HT-29 (cell line): ENCODE data around the gene HOXC4. TPM values are rescaled to one million over a fixed set of nuclear protein-coding genes. Genes with fewer than 3 reads are reported as not detected.
"Not testable (repeated sequence)": the region's sequence is repeated elsewhere in the genome, so short reads cannot be mapped to it uniquely, and the experiment has no call there.

Experiments used
- DNase-seq: peaks from one replicate; pipeline ENCODE4 v3.0.0-alpha.2; 2015; ENCODE audit warnings: low spot score
- total RNA-seq: library from RNA; depleted of rRNA; stranded (reverse); fragments of >200 nt; shearing (Covaris generic); gene quantifications from 2 replicates; pipeline ENCODE4 v1.2.3, GENCODE V29; 2014

The HOXC4 gene
- total RNA-seq, 1 experiment from 2014 or later, result 6.8 TPM

GRCh38 chr12:54039417-54040147 lies 14.1 kb upstream of the HOXC4 start:
- DNase-seq, result peak; percentile 41

- DNase-seq, result peak; percentile 64
Observed at GRCh38 chr12:54040148-54040494, 13.5 kb upstream of the HOXC4 start.

- no peak for DNase-seq
Observed at GRCh38 chr12:54040648-54041047, 13.0 kb upstream of the HOXC4 start.

GRCh38 chr12:54041097-54041690 lies 12.4 kb upstream of the HOXC4 start:
- no peak for DNase-seq

- DNase-seq, result not testable (repeated sequence)
Observed at GRCh38 chr12:54042033-54042432, 11.6 kb upstream of the HOXC4 start.

- DNase-seq, result no peak
Observed at GRCh38 chr12:54042970-54043853, 10.4 kb upstream of the HOXC4 start.

GRCh38 chr12:54044425-54045103 lies 9.1 kb upstream of the HOXC4 start:
- no peak for DNase-seq

- no peak for DNase-seq
Observed at GRCh38 chr12:54045401-54045800, 8.2 kb upstream of the HOXC4 start.

- DNase-seq, result no peak
Observed at GRCh38 chr12:54045868-54046521, 7.6 kb upstream of the HOXC4 start.

- no peak for DNase-seq
Observed at GRCh38 chr12:54046809-54047159, 6.9 kb upstream of the HOXC4 start.

GRCh38 chr12:54047160-54047963 lies 6.3 kb upstream of the HOXC4 start:
- DNase-seq, result no peak

GRCh38 chr12:54047964-54048303 lies 5.7 kb upstream of the HOXC4 start:
- DNase-seq, result no peak

GRCh38 chr12:54048406-54049093 lies 5.1 kb upstream of the HOXC4 start:
- no peak for DNase-seq

GRCh38 chr12:54049108-54049507 lies 4.5 kb upstream of the HOXC4 start:
- no peak for DNase-seq

- DNase-seq, result no peak
Observed at GRCh38 chr12:54050482-54050810, 3.2 kb upstream of the HOXC4 start.

GRCh38 chr12:54051026-54051842 lies 2.4 kb upstream of the HOXC4 start:
- DNase-seq, result peak; percentile 30

- peak; percentile 91 for DNase-seq
Observed at GRCh38 chr12:54051874-54052437, 1.7 kb upstream of the HOXC4 start.

GRCh38 chr12:54052438-54053002 lies 1.1 kb upstream of the HOXC4 start:
- DNase-seq, result peak; percentile 62
